MCF 10A (cell line): ENCODE results near the gene IL25. TPM values are rescaled to one million over a fixed set of nuclear protein-coding genes. Genes with fewer than 3 reads are reported as not detected.
"Not testable (repeated sequence)": the region's sequence is repeated elsewhere in the genome, so short reads cannot be mapped to it uniquely, and the experiment has no call there.

Experiments used
- BruUV-seq: library from RNA; stranded (reverse); fragments of 400-500 nt; replicated peaks from 2 replicates; lab custom pipeline; 2021; lab: Mats Ljungman, UMichigan
- CTCF ChIA-PET: fragments of 300-600 bp; sonication (Branson Sonifier 250); formaldehyde crosslinking; extraction: SDS; loops from one replicate; lab custom pipeline; 2021; ENCODE audit warnings: antibody characterized with exemption, inconsistent platforms; lab: Yijun Ruan, JAX
- POLR2A ChIA-PET: fragments of 300-600, 350-650 bp; sonication (Branson Sonifier 250); formaldehyde crosslinking; extraction: SDS; loops from one replicate; lab custom pipeline; 2020; ENCODE audit warnings: antibody characterized with exemption, inconsistent platforms; lab: Yijun Ruan, JAX
- DNase-seq: peaks from one replicate; pipeline ENCODE4 v3.0.0-alpha.2; 2018; ENCODE audit not compliant: unreplicated experiment
- H3K27ac Mint-ChIP-seq: one replicate; pipeline ENCODE4 v1.8.0; 2022; ENCODE audit warnings: mild to moderate bottlenecking, low read depth, mixed read lengths; ENCODE audit not compliant: unreplicated experiment
- H3K27me3 Mint-ChIP-seq: one replicate; pipeline ENCODE4 v1.8.0; 2022; ENCODE audit warnings: mixed read lengths; ENCODE audit not compliant: insufficient read depth, unreplicated experiment
- H3K36me3 Mint-ChIP-seq: one replicate; pipeline ENCODE4 v1.8.0; 2022; ENCODE audit warnings: mild to moderate bottlenecking, moderate library complexity, mixed read lengths; ENCODE audit not compliant: insufficient read depth, unreplicated experiment
- H3K4me1 Mint-ChIP-seq: one replicate; pipeline ENCODE4 v1.8.0; 2022; ENCODE audit warnings: mixed read lengths; ENCODE audit not compliant: insufficient read depth, unreplicated experiment
- H3K4me3 Mint-ChIP-seq: one replicate; pipeline ENCODE4 v1.8.0; 2022; ENCODE audit warnings: mild to moderate bottlenecking, moderate library complexity, mixed read lengths; ENCODE audit not compliant: unreplicated experiment
- H3K9me3 Mint-ChIP-seq: one replicate; pipeline ENCODE4 v1.8.0; 2022; ENCODE audit warnings: mixed read lengths; ENCODE audit not compliant: unreplicated experiment
- CTCF ChIP-seq: fragments of 200-600 bp; IDR thresholded peaks from one replicate; pipeline ENCODE4 v1.8.0; 2022; ENCODE audit warnings: antibody characterized with exemption, mild to moderate bottlenecking; ENCODE audit not compliant: unreplicated experiment
- intact Hi-C: fragments of 100-400 bp; cut with micrococcal nuclease; formaldehyde crosslinking; loops from 2 replicates; pipeline ENCODE4 v1.14.1; 2022
- total RNA-seq: library from RNA; stranded (reverse); gene quantifications from 2 replicates; pipeline ENCODE4 v1.2.3, GENCODE V29; 2022

The IL25 gene
- total RNA-seq, 1 experiment from 2014 or later: not detected

- no peaks in the 10 kb centered on the region for H3K4me1 Mint-ChIP-seq
- TF ChIP-seq CTCF: no peak
- ChIA-PET POLR2A (no interaction called here), CTCF (no interaction called here)
- H3K4me3 Mint-ChIP-seq: no peak overlapping the region
- no peak for DNase-seq
- H3K27ac Mint-ChIP-seq: no peak overlapping the region
- no TSS peak for BruUV-seq
- H3K27me3 Mint-ChIP-seq: peaks cover 42% of the 10 kb centered on the region
- peaks cover 6% of the 10 kb centered on the region for H3K36me3 Mint-ChIP-seq
- intact Hi-C loops: no loop called here
- no peaks in the 10 kb centered on the region for H3K9me3 Mint-ChIP-seq
Observed at GRCh38 chr14:23399591-23399990, 27.0 kb downstream of the IL25 start.

GRCh38 chr14:23400496-23401149, 28.0 kb downstream of the IL25 start:
- H3K27ac Mint-ChIP-seq, BruUV-seq, H3K9me3 Mint-ChIP-seq, POLR2A ChIA-PET, H3K36me3 Mint-ChIP-seq, CTCF ChIA-PET, DNase-seq, H3K4me3 Mint-ChIP-seq, H3K4me1 Mint-ChIP-seq, intact Hi-C loops: not testable (repeated sequence)
- H3K27me3 Mint-ChIP-seq: peaks cover 42% of the 10 kb centered on the region

GRCh38 chr14:23401291-23401690, 28.7 kb downstream of the IL25 start:
- no TSS peak for BruUV-seq
- CTCF ChIA-PET: no interaction called here
- no peaks in the 10 kb centered on the region for H3K9me3 Mint-ChIP-seq
- intact Hi-C loops: no loop called here
- no peak for DNase-seq
- no peaks in the 10 kb centered on the region for H3K4me1 Mint-ChIP-seq
- POLR2A ChIA-PET: no interaction called here
- peaks cover 6% of the 10 kb centered on the region for H3K36me3 Mint-ChIP-seq
- peaks cover 49% of the 10 kb centered on the region for H3K27me3 Mint-ChIP-seq
- H3K27ac Mint-ChIP-seq: no peak overlapping the region
- no peak for TF ChIP-seq CTCF
- H3K4me3 Mint-ChIP-seq: no peak overlapping the region

- DNase-seq: no peak
- Mint-ChIP-seq H3K27me3 (peaks cover 61% of the 10 kb centered on the region), H3K27ac (no peak overlapping the region), H3K4me3 (no peak overlapping the region), H3K36me3 (peaks cover 6% of the 10 kb centered on the region), H3K4me1 (no peaks in the 10 kb centered on the region), H3K9me3 (no peaks in the 10 kb centered on the region)
- intact Hi-C loops: no loop called here
- ChIA-PET POLR2A (interaction anchor here (0.6 kb wide), 1 partner anchor 175 kb away, joined by 3 read pairs; no protein-coding TSS in a partner anchor), CTCF (interaction anchor here (0.6 kb wide), 1 partner anchor 955 kb away, joined by 3 read pairs; no protein-coding TSS in a partner anchor)
- no peak for TF ChIP-seq CTCF
- no TSS peak for BruUV-seq
Observed at GRCh38 chr14:23402296-23403138, 29.9 kb downstream of the IL25 start.
